Sciatic nerve (tissue), 2 donors: Measurements from ENCODE around the gene GNB4. TPM values are rescaled to one million over a fixed set of nuclear protein-coding genes. Genes with fewer than 3 reads are reported as not detected.

Source experiments
- ATAC-seq: fragments of 200-7000 bp; cut with Tn5 transposase; one replicate; pipeline ENCODE4 v1.9.1; 2020; ENCODE audit warnings: mild to moderate bottlenecking, moderate library complexity
- DNase-seq: peaks from one replicate; pipeline ENCODE4 v3.0.0-alpha.2; 2020; ENCODE audit warnings: low spot score
- intact Hi-C: fragments of 100-400 bp; cut with DNase I; formaldehyde crosslinking; loops from one replicate; pipeline ENCODE4 v1.14.2; 2022
- total RNA-seq: library from RNA; stranded (reverse); fragmentation: NEBNext Ultra II Directional; extraction: Animal tissue kit (Norgen Biotek cat#: 25700); gene quantifications from one replicate; pipeline ENCODE4 v1.2.1, GENCODE V29; 2021
- donor health status: DM: no; HTN: no; CAD: no.
- donor health status: DM: no; HTN: no; CAD: no.

GNB4 gene
- 67.3 TPM for total RNA-seq

GRCh38 chr3:179451265-179452175 lies at the start of gene GNB4:
GNB4 (minus strand) TSS chr3:179451470; CDS start chr3:179426200, 25,270 bp downstream.
- intact Hi-C loops = no loop called here

GRCh38 chr3:179495483-179495882 lies 44.2 kb upstream of the GNB4 start:
- no peak for DNase-seq
- ATAC-seq = no peak
- intact Hi-C loops = no loop called here

More at GRCh38 chr3:179451265-179452175, at the start of gene GNB4:
- ATAC-seq = peak; percentile 91
- peak; percentile 86 for DNase-seq

- DNase-seq (no peak), ATAC-seq (no peak)
- intact Hi-C loops = no loop called here
Measured at GRCh38 chr3:179493260-179493659, 42.0 kb upstream of the GNB4 start.

DNA sequence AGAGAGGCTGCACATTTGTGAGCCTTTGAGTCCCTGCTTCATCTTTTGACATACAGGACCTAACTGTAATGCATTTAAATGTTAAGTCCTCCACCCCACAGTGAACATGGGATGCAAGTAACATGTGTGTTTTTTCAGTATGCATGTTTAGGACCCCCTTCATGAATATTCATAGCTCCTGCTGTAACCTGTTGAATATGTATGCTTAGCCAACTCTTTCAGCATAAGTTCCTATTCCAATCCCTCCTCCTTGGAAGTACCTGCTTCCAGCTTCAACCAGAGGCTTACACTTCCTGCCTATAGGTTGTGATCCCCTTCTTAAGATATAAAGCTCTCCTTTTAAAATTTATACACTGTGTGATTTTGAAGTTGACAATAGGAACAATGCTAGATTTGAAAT lies 36.9 kb upstream of the GNB4 start:
- intact Hi-C loops = no loop called here
- ATAC-seq = no peak

DNA sequence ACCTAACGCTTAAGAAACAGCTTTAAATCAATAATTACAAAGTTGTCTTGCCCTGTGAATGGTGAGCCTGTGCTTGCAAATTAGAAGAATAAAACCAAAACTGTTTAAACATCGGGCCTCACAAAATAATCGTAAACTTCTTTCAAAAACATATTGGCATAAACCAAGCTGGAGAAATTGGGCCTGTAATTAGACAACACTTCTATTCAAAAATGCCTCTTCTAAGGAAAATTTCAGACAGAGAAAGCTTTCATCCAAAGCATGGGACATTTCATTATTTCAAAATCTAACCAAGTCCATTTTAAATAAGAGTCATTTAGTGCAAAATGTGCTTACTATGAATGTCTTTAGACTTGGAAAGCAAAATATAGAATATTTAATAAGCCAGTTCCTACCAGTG lies 35.5 kb upstream of the GNB4 start:
- ATAC-seq = no peak
- no peak for DNase-seq
- intact Hi-C loops = no loop called here

More for the DNA sequence above, 36.9 kb upstream of the GNB4 start:
- DNase-seq = no peak

DNA sequence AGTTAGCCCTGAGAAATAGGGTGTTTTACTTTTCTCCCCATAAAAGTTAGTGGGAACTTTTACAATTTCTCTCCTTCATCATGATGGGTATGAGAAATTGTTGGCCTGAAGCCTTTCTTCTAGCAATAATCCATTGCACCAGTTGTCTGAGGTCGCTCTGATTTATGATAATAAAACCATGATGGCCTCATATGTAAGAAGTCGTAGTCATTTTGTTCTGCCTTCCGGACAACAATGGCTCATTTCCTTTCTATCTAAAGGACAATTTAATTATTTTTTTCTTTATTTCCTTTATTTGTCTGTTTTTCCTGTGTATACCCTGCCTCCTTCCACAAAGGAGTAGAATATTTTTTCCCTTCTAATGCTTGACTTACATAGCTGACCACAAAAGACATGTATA lies 31.6 kb upstream of the GNB4 start:
- DNase-seq (no peak), ATAC-seq (no peak)
- intact Hi-C loops = no loop called here

GRCh38 chr3:179476215-179476614 lies 24.9 kb upstream of the GNB4 start:
- DNase-seq = no peak
- intact Hi-C loops = no loop called here
- ATAC-seq = no peak

GRCh38 chr3:179474480-179474879 lies 23.2 kb upstream of the GNB4 start:
- intact Hi-C loops = no loop called here
- no peak for ATAC-seq
- no peak for DNase-seq

GRCh38 chr3:179473565-179473964 lies 22.3 kb upstream of the GNB4 start:
- no peak for ATAC-seq

GRCh38 chr3:179464323-179465092 lies 13.2 kb upstream of the GNB4 start:
- intact Hi-C loops = loop anchor here (5.0 kb wide), 1 partner anchor 498 kb away; no protein-coding TSS in a partner anchor
- no peak for DNase-seq
- no peak for ATAC-seq

More at GRCh38 chr3:179473565-179473964, 22.3 kb upstream of the GNB4 start:
- DNase-seq = no peak
- intact Hi-C loops = no loop called here

DNA sequence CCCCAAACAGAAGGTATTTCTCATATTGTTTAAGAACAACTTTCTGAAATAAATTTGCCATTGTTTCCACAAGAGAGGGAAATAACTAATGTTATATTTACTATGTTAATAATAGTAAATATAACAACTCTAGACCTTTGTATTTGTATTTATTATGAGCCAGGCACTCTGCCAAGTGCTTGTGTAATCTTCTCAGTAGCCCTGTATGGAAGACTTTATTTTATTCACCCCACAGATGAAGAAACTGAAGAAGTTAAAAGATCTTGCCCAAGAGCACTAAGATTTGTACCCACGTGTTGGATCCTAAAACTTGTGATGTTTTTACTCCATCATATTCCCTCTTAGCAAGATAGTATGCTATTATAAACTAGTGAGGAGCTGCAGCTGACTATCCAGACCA lies 12.0 kb upstream of the GNB4 start:
- DNase-seq (no peak), ATAC-seq (no peak)
- intact Hi-C loops = no loop called here

DNA sequence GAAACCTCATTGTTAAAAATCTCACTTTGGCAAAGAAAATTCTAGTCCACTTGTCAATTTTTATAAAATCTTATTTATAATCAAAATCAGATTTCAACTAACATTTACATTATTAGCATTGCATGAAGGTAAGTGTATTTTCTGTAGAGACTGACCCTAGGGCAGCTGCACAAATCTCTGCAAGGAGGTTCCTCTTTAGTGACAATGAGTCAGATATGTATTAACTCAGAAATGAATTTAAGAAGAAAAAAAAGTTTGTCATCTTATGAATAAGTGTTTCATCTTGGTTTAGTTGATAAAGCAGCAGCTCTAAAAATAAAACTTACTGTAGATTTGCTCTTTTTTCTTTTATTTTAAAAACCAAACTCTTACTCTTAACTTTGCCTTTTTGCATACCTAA lies 9.0 kb upstream of the GNB4 start:
- DNase-seq (no peak), ATAC-seq (no peak)
- intact Hi-C loops = no loop called here

DNA sequence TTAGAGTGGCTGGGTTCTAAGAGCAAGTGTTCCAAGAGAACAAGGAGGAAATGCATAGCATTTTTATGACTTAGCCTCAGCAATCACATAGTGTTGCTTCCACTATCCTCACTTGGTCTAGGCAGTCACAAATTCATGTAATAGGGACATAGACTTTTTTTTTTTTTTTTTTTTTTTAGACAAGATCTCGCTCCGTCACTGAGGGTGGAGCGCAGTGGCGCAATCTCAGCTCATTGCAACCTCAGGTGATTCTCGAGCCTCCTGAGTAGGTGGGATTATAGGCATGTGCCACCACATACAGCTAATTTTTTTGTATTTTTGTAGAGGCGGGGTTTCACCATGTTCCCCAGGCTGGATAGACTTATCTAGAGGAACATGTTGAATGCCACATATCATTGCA lies 4.7 kb upstream of the GNB4 start:
- no peak for ATAC-seq
- no peak for DNase-seq
- intact Hi-C loops = no loop called here

- DNase-seq (no peak), ATAC-seq (no peak)
- intact Hi-C loops = no loop called here
Measured at GRCh38 chr3:179454887-179455286, 3.6 kb upstream of the GNB4 start.

- DNase-seq (no peak), ATAC-seq (no peak)
- intact Hi-C loops = no loop called here
Measured at GRCh38 chr3:179453967-179454366, 2.7 kb upstream of the GNB4 start.

- DNase-seq (no peak), ATAC-seq (no peak)
- intact Hi-C loops = no loop called here
Measured at GRCh38 chr3:179452872-179453271, 1.6 kb upstream of the GNB4 start.

GRCh38 chr3:179452176-179452564 lies 900 bp upstream of the GNB4 start:
- intact Hi-C loops = no loop called here
- no peak for ATAC-seq
- no peak for DNase-seq

DNA sequence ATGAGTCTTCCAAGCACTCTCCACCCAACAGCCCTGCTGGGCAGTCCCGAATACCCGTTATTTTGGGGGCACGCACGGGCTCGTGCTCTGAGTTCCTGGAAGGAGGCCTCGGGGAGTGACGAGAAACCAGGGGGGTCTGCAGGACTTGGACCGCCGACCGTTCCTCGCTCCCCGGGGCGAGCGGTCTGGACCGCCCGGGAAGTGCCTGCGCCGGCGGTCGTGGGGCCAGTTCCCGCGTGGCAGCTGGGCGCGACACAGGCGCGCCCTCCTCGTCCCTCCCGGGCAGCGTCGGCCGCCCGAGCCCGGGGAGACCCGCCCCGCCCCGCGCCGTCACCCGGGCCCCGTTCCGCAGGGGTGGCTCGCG lies 387 bp downstream of the GNB4 start:
- DNase-seq (peak; percentile 69), ATAC-seq (peak; percentile 64)
- intact Hi-C loops = no loop called here

DNA sequence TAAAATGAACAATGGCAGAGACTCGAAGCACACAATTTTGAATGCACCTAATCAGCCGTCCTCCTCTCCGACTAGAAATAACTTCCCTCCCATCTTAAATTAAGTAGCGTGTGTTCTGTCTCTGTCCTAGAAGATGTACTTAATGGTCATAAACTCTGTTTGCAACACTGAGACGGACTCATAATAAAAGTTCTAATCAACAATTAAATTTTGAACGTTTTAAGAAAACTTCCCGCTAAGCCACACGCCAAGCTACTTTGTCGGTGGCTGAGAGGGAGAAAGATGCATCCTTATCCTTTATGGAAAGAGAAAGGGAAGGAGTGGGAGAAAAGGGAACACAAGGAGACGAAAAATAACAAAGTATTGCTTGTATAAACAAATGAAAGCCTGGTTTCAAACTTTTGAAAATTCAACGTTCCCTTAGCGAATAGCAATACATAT lies 989 bp downstream of the GNB4 start:
- DNase-seq = no peak
- ATAC-seq = no peak
- intact Hi-C loops = no loop called here

GRCh38 chr3:179449636-179450035 lies 1.6 kb downstream of the GNB4 start:
- intact Hi-C loops = no loop called here
- ATAC-seq = no peak
- no peak for DNase-seq
